GM12878 (cell line): ENCODE results near the gene CHIT1. TPM values are rescaled to one million over a fixed set of nuclear protein-coding genes. Genes with fewer than 3 reads are reported as not detected.

Experiments
- ATAC-seq: fragments of 200-7000 bp; cut with Tn5 transposase; 3 replicates; pipeline ENCODE4 v1.9.1; 2020; ENCODE audit warnings: mild to moderate bottlenecking, moderate library complexity
- BruUV-seq: library from RNA; stranded (reverse); fragments of 400-500 nt; replicated peaks from 2 replicates; lab custom pipeline; 2021; lab: Mats Ljungman, UMichigan
- CTCF ChIA-PET: fragments of 300-600 bp; sonication (Branson Sonifier 250); formaldehyde crosslinking; extraction: SDS; loops from one replicate; lab custom pipeline; 2021; ENCODE audit warnings: inconsistent platforms; lab: Yijun Ruan, JAX
- POLR2A ChIA-PET: fragments of 350-600 bp; formaldehyde crosslinking; extraction: SDS; loops from one replicate; lab custom pipeline; 2021; ENCODE audit warnings: inconsistent platforms; lab: Charles Lee
- RAD21 ChIA-PET: fragments of 300-600 bp; sonication (Branson Sonifier 250); formaldehyde crosslinking; loops from one replicate; lab custom pipeline; 2023; ENCODE audit warnings: antibody characterized with exemption; ENCODE audit not compliant: unreplicated experiment; lab: Charles Lee
- SMC1A ChIA-PET: fragments of 300-600 bp; sonication (Branson Sonifier 250); formaldehyde crosslinking; loops from one replicate; lab custom pipeline; 2023; ENCODE audit not compliant: unreplicated experiment, uncharacterized antibody; lab: Charles Lee
- DNase-seq: peaks from one replicate; pipeline ENCODE4 v3.0.0-alpha.2; 2011; ENCODE audit warnings: low read depth, low spot score
- FAIRE-seq: peaks from 3 replicates; lab custom pipeline; 2011; peaks lifted over from hg19 to GRCh38; lab: Jason Lieb, UNC
- H2AFZ ChIP-seq: 2 replicates; pipeline ENCODE4 v1.6.0; 2011; ENCODE audit warnings: low read depth, low read length, control low read depth; ENCODE audit not compliant: control insufficient read depth
- H3K27ac ChIP-seq: 2 replicates; pipeline ENCODE4 v1.5.1; 2011; ENCODE audit warnings: control low read depth; ENCODE audit not compliant: control insufficient read depth, insufficient read depth
- H3K27me3 ChIP-seq, 2 experiments: replicated peaks in 1 of 2; 2 replicates each; pipeline versions ENCODE4 v1.6.0 to v1.6.1; 2011; ENCODE audit warnings: low read length in 1 of 2; ENCODE audit not compliant: control insufficient read depth in 2 of 2, insufficient read depth in 2 of 2
- H3K36me3 ChIP-seq, 2 experiments: 2 replicates each; pipeline ENCODE4 v1.5.1; 2011; ENCODE audit warnings: low read length in 1 of 2; ENCODE audit not compliant: control insufficient read depth in 2 of 2, insufficient read depth in 2 of 2
- H3K4me1 ChIP-seq: 2 replicates; pipeline ENCODE4 v1.6.1; 2011; ENCODE audit warnings: mild to moderate bottlenecking, low read length, moderate library complexity, mixed read lengths; ENCODE audit not compliant: control insufficient read depth, insufficient read depth
- H3K4me2 ChIP-seq: 2 replicates; pipeline ENCODE4 v1.6.0; 2011; ENCODE audit warnings: control low read depth; ENCODE audit not compliant: control insufficient read depth, insufficient read depth
- H3K4me3 ChIP-seq: fragments of 200-600 bp; sonication (generic); 2 replicates; pipeline ENCODE4 v1.5.1; 2016
- H3K79me2 ChIP-seq: 2 replicates; pipeline ENCODE4 v1.6.0; 2011; ENCODE audit warnings: low read length; ENCODE audit not compliant: control insufficient read depth, insufficient read depth
- H3K9ac ChIP-seq: 2 replicates; pipeline ENCODE4 v1.8.0; 2011; ENCODE audit warnings: low read length, control low read depth, mixed read lengths; ENCODE audit not compliant: control insufficient read depth, insufficient read depth
- H3K9me3 ChIP-seq: replicated peaks from 3 replicates; pipeline ENCODE4 v1.5.1; 2011; ENCODE audit warnings: mild to moderate bottlenecking, low read length; ENCODE audit not compliant: control insufficient read depth, insufficient read depth
- H4K20me1 ChIP-seq: 2 replicates; pipeline ENCODE4 v1.6.0; 2011; ENCODE audit not compliant: control insufficient read depth, insufficient read depth
- BACH1 ChIP-seq: fragments of 450-650 bp; IDR thresholded peaks from 2 replicates; pipeline ENCODE4 v1.6.1; 2017; ENCODE audit warnings: mild to moderate bottlenecking, borderline replicate concordance
- CREM ChIP-seq: IDR thresholded peaks from 2 replicates; pipeline ENCODE4 v1.6.1; 2014; ENCODE audit warnings: antibody characterized with exemption, low read depth
- HDAC6 ChIP-seq: fragments of 200-600 bp; sonication (generic); IDR thresholded peaks from one replicate; pipeline ENCODE4 v1.8.0; 2017; ENCODE audit warnings: antibody characterized with exemption; ENCODE audit not compliant: unreplicated experiment
- IRF4 ChIP-seq: IDR thresholded peaks from 2 replicates; pipeline ENCODE4 v1.6.1; 2011; ENCODE audit warnings: low read depth, low read length
- MEF2B ChIP-seq: fragments of 450-650 bp; IDR thresholded peaks from 2 replicates; pipeline ENCODE4 v1.6.1; 2018; ENCODE audit warnings: mild to moderate bottlenecking, moderate library complexity; ENCODE audit not compliant: partially characterized antibody, poor library complexity, severe bottlenecking
- STAT1 ChIP-seq: fragments of 450-650 bp; conservative IDR thresholded peaks from 2 replicates; pipeline ENCODE4 v1.6.1; 2014; ENCODE audit warnings: antibody characterized with exemption, mild to moderate bottlenecking
- YY1 ChIP-seq: IDR thresholded peaks from 2 replicates; pipeline ENCODE4 v1.6.1; 2011; ENCODE audit warnings: low read depth, mild to moderate bottlenecking, low read length
- WGBS: methylation state at CpG from one replicate; pipeline ENCODE4 v1.1.6; 2016; ENCODE audit warnings: low lambda C conversion rate; ENCODE audit not compliant: insufficient replicate concordance, insufficient coverage; ENCODE audit errors: missing lambda C conversion rate; 5-methylcytosine and 5-hydroxymethylcytosine counted together
- in situ Hi-C: fragments of 300-500 bp; cut with MboI; formaldehyde crosslinking; loops from 9 replicates; pipeline ENCODE4 v1.14.3; 2018; ENCODE audit warnings: mixed read lengths
- intact Hi-C: fragments of 100-400 bp; cut with micrococcal nuclease; formaldehyde crosslinking; loops from one replicate; pipeline ENCODE4 v1.14.2; 2022; ENCODE audit not compliant: unreplicated experiment
- polyA plus RNA-seq, 11 experiments: library from polyadenylated mRNA; depleted of rRNA in 4 of 11; unstranded in 6 of 11; stranded (reverse) in 5 of 11; fragments of >200 nt; fragmentation: Nextera tagmentation in 4 of 11; fragmentation: Illumina TruSeq in 1 of 11; extraction: Ambion mirVana in 4 of 11; extraction: Trizol in 1 of 11; gene quantifications; 1 replicate in 1 of 11; 2 replicates in 10 of 11; pipeline versions ENCODE4 v1.2.1 to v1.2.3, GENCODE V29; 2011 to 2016; ENCODE audit warnings: inconsistent platforms in 2 of 11, missing spikeins in 2 of 11, low read depth in 1 of 11
- total RNA-seq, 4 experiments: library from RNA; depleted of rRNA in 3 of 4; stranded (reverse); fragments of >200 nt in 3 of 4; fragmentation: Illumina TruSeq in 1 of 4; extraction: Trizol in 1 of 4; gene quantifications; 2 replicates each; pipeline versions ENCODE4 v1.2.1 to v1.2.3, GENCODE V29; 2013 to 2021
- TF ChIP-seq, protein P1 (sequence below): fragments of 450-650 bp; formaldehyde crosslinking; IDR thresholded peaks from 2 replicates; pipeline ENCODE4 v1.5.0; 2022; ENCODE audit warnings: mild to moderate bottlenecking, missing genetic modification characterization

The CHIT1 gene
- total and polyA plus RNA-seq, 10 of the 15 experiments (the other 5 are each of a cell fraction or from before 2014, with no cell fraction given), result 0.02 to 2.1 (median 0.76) TPM

GRCh38 chr1:203227371-203228083, 1.9 kb downstream of the CHIT1 start:
- no peak overlapping the region for H3K27ac ChIP-seq
- H3K4me1 ChIP-seq, result no peaks in the 10 kb centered on the region
- no peaks in the 10 kb centered on the region for H4K20me1 ChIP-seq
- no peak overlapping the region for H3K4me2 ChIP-seq
- ChIA-PET RAD21 (interaction anchor here (1.0 kb wide), 1 partner anchor 9 kb away, joined by 3 read pairs; no protein-coding TSS in a partner anchor), SMC1A (interaction anchor here (0.7 kb wide), 1 partner anchor 93 kb away, joined by 3 read pairs; no protein-coding TSS in a partner anchor), CTCF (interaction anchor here (0.7 to 1.7 kb wide), 2 partner anchors 11 to 40 kb away, joined by 5 to 8 read pairs; no protein-coding TSS in a partner anchor), POLR2A (no interaction called here)
- no peak overlapping the region for H3K4me3 ChIP-seq
- no TSS peak for BruUV-seq
- DNase-seq, result no peak
- FAIRE-seq, result no peak
- H3K27me3 ChIP-seq, result peaks cover 0 to 4% of the 10 kb centered on the region in 2 experiments; a peak in 2 of 4 replicates
- 32% methylated on average over 8 of the region's 9 CpGs for WGBS
- in situ Hi-C loops, result no loop called here
- no peak for ATAC-seq
- H3K9ac ChIP-seq, result no peak overlapping the region
- TF ChIP-seq YY1 (no peak), HDAC6 (no peak), CREM (no peak), STAT1 (no peak), MEF2B (no peak), BACH1 (no peak), IRF4 (no peak)
- TF ChIP-seq, protein P1, sequence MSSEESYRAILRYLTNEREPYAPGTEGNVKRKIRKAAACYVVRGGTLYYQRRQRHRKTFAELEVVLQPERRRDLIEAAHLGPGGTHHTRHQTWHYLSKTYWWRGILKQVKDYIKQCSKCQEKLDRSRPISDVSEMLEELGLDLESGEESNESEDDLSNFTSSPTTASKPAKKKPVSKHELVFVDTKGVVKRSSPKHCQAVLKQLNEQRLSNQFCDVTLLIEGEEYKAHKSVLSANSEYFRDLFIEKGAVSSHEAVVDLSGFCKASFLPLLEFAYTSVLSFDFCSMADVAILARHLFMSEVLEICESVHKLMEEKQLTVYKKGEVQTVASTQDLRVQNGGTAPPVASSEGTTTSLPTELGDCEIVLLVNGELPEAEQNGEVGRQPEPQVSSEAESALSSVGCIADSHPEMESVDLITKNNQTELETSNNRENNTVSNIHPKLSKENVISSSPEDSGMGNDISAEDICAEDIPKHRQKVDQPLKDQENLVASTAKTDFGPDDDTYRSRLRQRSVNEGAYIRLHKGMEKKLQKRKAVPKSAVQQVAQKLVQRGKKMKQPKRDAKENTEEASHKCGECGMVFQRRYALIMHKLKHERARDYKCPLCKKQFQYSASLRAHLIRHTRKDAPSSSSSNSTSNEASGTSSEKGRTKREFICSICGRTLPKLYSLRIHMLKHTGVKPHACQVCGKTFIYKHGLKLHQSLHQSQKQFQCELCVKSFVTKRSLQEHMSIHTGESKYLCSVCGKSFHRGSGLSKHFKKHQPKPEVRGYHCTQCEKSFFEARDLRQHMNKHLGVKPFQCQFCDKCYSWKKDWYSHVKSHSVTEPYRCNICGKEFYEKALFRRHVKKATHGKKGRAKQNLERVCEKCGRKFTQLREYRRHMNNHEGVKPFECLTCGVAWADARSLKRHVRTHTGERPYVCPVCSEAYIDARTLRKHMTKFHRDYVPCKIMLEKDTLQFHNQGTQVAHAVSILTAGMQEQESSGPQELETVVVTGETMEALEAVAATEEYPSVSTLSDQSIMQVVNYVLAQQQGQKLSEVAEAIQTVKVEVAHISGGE, result no peak
- no peak overlapping the region for H2AFZ ChIP-seq
- H3K9me3 ChIP-seq, result no peaks in the 10 kb centered on the region
- H3K79me2 ChIP-seq, result no peaks in the 10 kb centered on the region
- intact Hi-C loops, result no loop called here
- no peaks in the 10 kb centered on the region for H3K36me3 ChIP-seq
